Loucy (cell line): ENCODE data around the gene CLDN22.

Experiments used
- H2AFZ ChIP-seq: fragments of 200-600 bp; sonication (generic); 2 replicates; pipeline ENCODE4 v1.6.0; 2016; ENCODE audit warnings: antibody characterized with exemption, mild to moderate bottlenecking, low read length, moderate library complexity
- H3F3A ChIP-seq: fragments of 200-600 bp; 2 replicates; pipeline ENCODE4 v1.6.0; 2016; ENCODE audit warnings: antibody characterized with exemption, low read depth, mild to moderate bottlenecking
- H3K27me3 ChIP-seq: fragments of 200-600 bp; sonication (generic); 2 replicates; pipeline ENCODE4 v1.6.1; 2014; ENCODE audit warnings: low read length, mild to moderate bottlenecking; ENCODE audit not compliant: insufficient read depth, poor library complexity, severe bottlenecking
- H3K36me3 ChIP-seq: fragments of 200-600 bp; sonication (generic); 2 replicates; pipeline ENCODE4 v1.6.1; 2016; ENCODE audit warnings: low read length; ENCODE audit not compliant: insufficient read depth
- H3K4me1 ChIP-seq: fragments of 200-600 bp; sonication (generic); 2 replicates; pipeline ENCODE4 v1.5.1; 2014; ENCODE audit warnings: low read length, mild to moderate bottlenecking; ENCODE audit not compliant: insufficient read depth, poor library complexity, severe bottlenecking
- H3K4me2 ChIP-seq: fragments of 200-600 bp; sonication (generic); 2 replicates; pipeline ENCODE4 v1.6.0; 2014; ENCODE audit warnings: antibody characterized with exemption, low read length, low read depth, mild to moderate bottlenecking; ENCODE audit not compliant: poor library complexity, severe bottlenecking
- H3K4me3 ChIP-seq: fragments of 200-600 bp; sonication (generic); 2 replicates; pipeline ENCODE4 v1.5.1; 2014; ENCODE audit warnings: low read length, mild to moderate bottlenecking, mixed read lengths; ENCODE audit not compliant: poor library complexity, severe bottlenecking
- H3K79me2 ChIP-seq: fragments of 200-600 bp; sonication (generic); 2 replicates; pipeline ENCODE4 v1.6.1; 2014; ENCODE audit warnings: low read length; ENCODE audit not compliant: insufficient read depth
- H3K9ac ChIP-seq: fragments of 200-600 bp; sonication (generic); 2 replicates; pipeline ENCODE4 v1.6.0; 2014; ENCODE audit warnings: mild to moderate bottlenecking, low read depth, low read length, moderate library complexity; ENCODE audit not compliant: poor library complexity, severe bottlenecking
- H3K9me2 ChIP-seq: fragments of 200-600 bp; sonication (generic); replicated peaks from 2 replicates; pipeline ENCODE4 v1.6.1; 2016; ENCODE audit warnings: low read depth, low read length, mixed read lengths
- H3K9me3 ChIP-seq: fragments of 200-600 bp; sonication (generic); 2 replicates; pipeline ENCODE4 v1.6.1; 2014; ENCODE audit warnings: mild to moderate bottlenecking, antibody characterized with exemption, low read length, low read depth; ENCODE audit not compliant: insufficient read depth
- H4K20me1 ChIP-seq: fragments of 200-600 bp; sonication (generic); 2 replicates; pipeline ENCODE4 v1.6.0; 2014; ENCODE audit warnings: antibody characterized with exemption, low read length, mild to moderate bottlenecking; ENCODE audit not compliant: insufficient read depth, poor library complexity, severe bottlenecking
- CTCF ChIP-seq: fragments of 200-600 bp; sonication (generic); conservative IDR thresholded peaks from 2 replicates; pipeline ENCODE4 v1.5.1; 2014; ENCODE audit warnings: mild to moderate bottlenecking, antibody characterized with exemption, low read length
- EZH2phosphoT487 ChIP-seq: fragments of 200-600 bp; IDR thresholded peaks from 2 replicates; pipeline ENCODE4 v1.6.1; 2018; ENCODE audit warnings: antibody characterized with exemption, mild to moderate bottlenecking, moderate library complexity, borderline replicate concordance

CLDN22 gene

DNA sequence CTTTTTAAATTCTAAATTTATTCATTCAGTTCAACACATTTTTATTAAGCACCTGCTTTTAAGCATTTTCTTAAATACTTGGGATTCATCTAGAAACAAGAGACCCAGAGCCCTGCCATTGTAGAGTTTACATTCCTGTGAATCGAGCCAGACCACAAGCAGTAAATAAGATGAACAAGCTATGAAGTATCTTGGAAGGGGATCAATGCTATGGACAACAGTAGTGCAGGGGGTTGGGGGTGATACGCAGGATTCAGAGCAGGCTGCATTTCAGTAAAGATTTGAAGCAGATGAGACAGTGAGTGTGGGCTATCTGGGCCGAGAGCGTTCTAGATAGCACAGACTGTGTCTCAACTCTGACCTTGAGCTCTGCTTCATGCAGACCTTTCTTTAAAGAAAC lies 35.1 kb downstream of the CLDN22 start:
- Histone ChIP-seq H3K9me2 (no peaks in the 10 kb centered on the region), H3K4me1 (no peaks in the 10 kb centered on the region), H3K4me2 (no peak overlapping the region), H3K36me3 (no peaks in the 10 kb centered on the region), H3K9ac (no peak overlapping the region), H3K79me2 (no peaks in the 10 kb centered on the region), H3K27me3 (no peaks in the 10 kb centered on the region), H2AFZ (no peak overlapping the region), H3F3A (no peaks in the 10 kb centered on the region), H4K20me1 (no peaks in the 10 kb centered on the region), H3K4me3 (no peak overlapping the region), H3K9me3 (no peaks in the 10 kb centered on the region)
- no peak for TF ChIP-seq EZH2phosphoT487
- no peak for TF ChIP-seq CTCF

DNA sequence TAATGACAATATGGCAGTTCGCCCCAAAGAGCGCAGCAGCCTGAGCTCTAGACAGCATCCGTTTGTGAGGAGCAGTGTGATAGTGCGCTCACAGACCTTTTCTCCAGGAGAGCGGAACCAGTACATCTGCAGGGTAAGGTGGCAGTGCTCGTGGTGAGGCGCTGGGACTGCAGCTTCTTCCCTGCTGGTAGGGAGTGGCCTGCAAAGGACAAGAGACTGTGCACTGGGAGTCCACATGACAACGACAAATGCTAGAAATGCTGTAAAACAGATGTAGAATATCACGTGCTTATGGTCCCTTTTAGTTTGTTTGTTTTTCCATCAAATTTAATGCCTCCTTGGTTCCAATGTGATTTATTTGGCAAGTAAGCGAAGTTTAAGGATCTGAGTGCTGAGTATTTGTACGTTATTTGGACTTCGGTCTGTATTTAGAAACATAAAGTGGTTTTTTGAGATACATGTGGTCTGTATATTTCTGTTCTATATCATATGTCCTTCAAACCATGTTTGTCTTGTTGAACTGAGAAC lies 35.8 kb downstream of the CLDN22 start:
- no peaks in the 10 kb centered on the region for H4K20me1 ChIP-seq
- TF ChIP-seq EZH2phosphoT487 = no peak
- TF ChIP-seq CTCF = no peak
- no peaks in the 10 kb centered on the region for H3K27me3 ChIP-seq
- H3K9me3 ChIP-seq = no peaks in the 10 kb centered on the region
- H3K9ac ChIP-seq = no peak overlapping the region
- H3K36me3 ChIP-seq = no peaks in the 10 kb centered on the region
- no peak overlapping the region for H3K4me2 ChIP-seq
- H3K9me2 ChIP-seq = no peaks in the 10 kb centered on the region
- H3K4me1 ChIP-seq = no peaks in the 10 kb centered on the region
- no peaks in the 10 kb centered on the region for H3K79me2 ChIP-seq
- no peak overlapping the region for H2AFZ ChIP-seq
- no peak overlapping the region for H3K4me3 ChIP-seq
- no peaks in the 10 kb centered on the region for H3F3A ChIP-seq

- H3K27me3 ChIP-seq = no peaks in the 10 kb centered on the region
Observed at GRCh38 chr4:183276106-183276505, 44.0 kb downstream of the CLDN22 start.

More at GRCh38 chr4:183276106-183276505, 44.0 kb downstream of the CLDN22 start:
- no peaks in the 10 kb centered on the region for H3K9me2 ChIP-seq
- no peak overlapping the region for H3K9ac ChIP-seq
- no peaks in the 10 kb centered on the region for H3K79me2 ChIP-seq
- H3K9me3 ChIP-seq = peaks cover 6% of the 10 kb centered on the region; the same call in 1 of the 2 replicates
- no peaks in the 10 kb centered on the region for H3K36me3 ChIP-seq
- no peaks in the 10 kb centered on the region for H3K4me1 ChIP-seq
- no peak overlapping the region for H3K4me2 ChIP-seq
- no peak overlapping the region for H2AFZ ChIP-seq
- TF ChIP-seq EZH2phosphoT487 (no peak), CTCF (no peak)
- no peaks in the 10 kb centered on the region for H4K20me1 ChIP-seq
- no peak overlapping the region for H3K4me3 ChIP-seq
- no peaks in the 10 kb centered on the region for H3F3A ChIP-seq
